HG03571 (cell line): ENCODE measurements around the gene DNAJB14.

ENCODE experiments used
- ATAC-seq: cut with Tn5 transposase; IDR thresholded peaks from one replicate; pipeline ENCODE4 v1.9.1; 2021; ENCODE audit not compliant: unreplicated experiment

The DNAJB14 gene

DNA sequence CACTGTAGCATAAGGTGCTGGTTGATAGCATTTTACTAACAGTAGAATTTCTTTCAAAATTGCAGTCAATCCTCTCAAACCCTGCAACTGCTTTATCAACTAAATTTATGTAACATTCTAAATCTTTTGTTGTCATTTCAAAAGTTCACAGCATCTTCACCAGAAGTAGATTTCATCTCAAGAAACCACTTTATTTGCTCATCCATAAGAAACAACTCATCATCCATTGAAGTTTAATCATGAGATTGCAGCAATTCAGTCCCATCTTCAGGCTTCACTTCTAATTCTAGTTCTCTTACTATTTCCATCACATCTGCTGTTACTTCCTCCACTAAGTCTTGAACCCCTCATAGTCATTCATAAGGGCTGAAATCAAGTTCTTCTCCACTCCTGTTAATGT, 73.8 kb downstream of the DNAJB14 start:
- ATAC-seq, result no peak

DNA sequence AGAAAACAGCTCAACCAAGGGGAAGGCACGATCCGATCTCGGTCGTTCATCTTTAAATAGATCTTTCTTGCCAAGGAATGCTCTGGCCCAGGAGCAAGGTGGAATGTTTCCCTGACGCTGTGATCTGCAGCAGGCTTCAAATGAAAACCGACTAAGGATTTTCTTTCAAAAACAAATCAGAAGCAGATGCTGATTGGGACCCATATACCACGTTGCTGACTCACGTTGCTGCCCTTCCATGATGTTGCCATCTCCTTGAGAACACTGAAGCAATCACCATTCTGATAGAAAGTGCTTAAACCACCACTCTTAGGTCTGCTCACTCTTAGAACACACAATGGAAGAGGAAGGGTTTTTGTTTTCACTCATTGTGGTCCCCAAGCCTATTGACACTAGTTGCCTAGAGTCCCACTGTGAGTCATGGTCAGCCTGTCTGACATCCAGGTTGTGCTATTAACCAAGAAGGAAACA, 78.3 kb downstream of the DNAJB14 start:
- ATAC-seq, result no peak

DNA sequence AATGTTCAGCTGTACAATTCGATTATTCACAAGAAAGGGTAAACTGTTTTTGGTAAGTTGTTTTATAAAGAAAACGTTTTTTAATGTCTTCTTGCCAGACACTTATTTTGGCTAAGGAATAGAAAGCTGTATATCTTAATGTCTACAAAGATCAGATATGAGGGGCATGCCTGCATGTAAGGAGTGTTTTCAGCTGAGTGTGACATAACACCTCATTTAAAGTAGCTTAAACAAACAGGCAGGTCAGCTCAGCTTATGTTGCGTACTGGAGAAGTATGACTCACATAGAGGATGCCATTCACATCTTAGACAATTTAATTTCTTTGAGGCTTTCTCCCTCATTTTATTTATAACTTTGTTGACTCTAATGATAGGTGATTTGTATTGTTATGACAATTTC, 82.6 kb downstream of the DNAJB14 start:
- no peak for ATAC-seq

DNA sequence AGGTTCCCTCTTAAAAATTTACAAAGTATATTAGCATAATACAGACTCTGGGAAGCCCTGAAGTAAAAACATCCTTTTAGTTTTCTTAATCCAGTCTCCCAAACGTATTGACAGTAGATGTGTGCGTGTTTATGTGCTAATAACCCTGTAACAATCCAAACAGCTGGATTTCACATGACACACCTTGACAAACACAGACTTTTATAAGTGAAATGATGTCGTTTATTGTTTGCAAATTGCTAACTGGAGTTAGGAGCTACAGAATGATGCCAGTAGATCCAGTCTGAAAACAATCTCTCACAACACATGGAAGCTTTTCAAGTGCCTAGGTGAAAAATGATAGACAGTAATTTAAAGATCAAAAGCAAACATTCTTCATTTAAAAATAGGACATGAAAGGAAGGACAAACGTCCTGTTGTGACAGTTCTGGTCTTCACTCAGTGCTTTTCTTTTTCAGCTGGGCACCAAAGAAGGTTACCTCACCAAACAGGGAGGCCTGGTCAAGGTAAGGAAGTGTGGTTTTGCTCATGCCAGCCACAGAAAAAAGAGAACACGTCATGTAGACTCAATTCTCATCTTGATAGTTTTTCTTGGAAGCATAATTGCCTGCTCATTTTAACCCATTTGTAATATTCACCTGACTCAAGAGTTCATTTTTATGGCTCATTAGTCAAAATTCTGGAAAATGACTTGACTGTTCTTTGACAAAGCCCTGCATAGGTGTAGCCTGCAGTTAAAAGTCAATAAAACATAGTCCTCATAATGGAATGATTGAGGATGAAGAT, 85.1 kb downstream of the DNAJB14 start:
- no peak for ATAC-seq

DNA sequence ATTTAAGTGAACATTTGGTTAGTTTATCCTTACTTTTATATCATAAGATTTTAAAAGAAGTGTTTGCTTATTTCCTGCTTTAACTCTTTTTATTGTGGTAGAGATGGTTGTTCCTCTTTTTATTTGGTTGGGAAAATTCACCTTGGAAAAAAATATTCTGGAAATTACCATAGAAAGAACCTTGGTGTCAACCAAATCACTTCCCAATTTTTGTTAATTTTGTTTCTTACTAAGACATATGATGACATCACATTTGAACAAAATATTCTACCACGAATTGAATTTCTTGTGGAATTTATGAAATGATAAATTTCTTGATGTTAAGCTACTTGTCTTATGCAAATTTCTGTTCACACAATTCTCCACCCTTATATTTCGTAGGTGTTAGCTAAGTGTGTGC, 85.9 kb downstream of the DNAJB14 start:
- ATAC-seq, result no peak

DNA sequence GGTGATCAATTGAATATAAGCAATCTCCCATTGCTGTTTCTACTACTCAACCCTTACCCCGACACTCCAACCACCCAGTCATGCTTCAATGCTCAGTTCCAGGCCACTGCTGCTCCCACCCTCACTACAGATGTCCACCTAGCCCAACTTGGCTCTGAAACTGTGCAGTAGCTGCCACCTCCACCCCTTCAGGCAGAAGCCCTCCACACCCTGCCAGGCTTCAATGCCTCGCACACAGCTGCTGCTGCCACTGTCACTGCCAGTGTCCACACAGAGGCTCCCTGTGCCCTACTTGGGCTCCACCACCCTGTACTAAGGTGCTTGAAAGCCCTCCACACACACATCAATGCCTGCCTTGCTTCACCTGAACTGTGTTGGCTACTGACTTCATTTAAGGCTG, 86.8 kb downstream of the DNAJB14 start:
- peak; percentile 54 for ATAC-seq

DNA sequence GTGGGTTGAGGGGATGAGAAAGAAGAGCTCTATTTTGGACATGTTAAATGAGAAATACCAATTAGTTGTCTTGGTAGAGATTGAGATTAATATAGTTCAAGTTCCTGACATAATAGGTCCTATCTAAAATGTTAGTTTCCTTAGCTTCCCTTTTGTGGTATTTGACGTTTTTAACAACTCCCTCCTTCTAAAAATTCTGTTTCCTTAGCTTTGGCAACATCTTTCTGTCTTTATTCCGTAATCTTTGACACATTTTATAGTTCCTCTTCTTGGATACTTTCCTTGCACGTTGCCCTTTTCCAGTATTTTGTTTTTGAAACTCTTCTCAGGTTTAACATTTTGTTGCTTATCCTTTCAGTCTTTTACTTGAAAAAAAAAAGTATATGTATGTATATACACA, 89.1 kb downstream of the DNAJB14 start:
- ATAC-seq, result no peak

DNA sequence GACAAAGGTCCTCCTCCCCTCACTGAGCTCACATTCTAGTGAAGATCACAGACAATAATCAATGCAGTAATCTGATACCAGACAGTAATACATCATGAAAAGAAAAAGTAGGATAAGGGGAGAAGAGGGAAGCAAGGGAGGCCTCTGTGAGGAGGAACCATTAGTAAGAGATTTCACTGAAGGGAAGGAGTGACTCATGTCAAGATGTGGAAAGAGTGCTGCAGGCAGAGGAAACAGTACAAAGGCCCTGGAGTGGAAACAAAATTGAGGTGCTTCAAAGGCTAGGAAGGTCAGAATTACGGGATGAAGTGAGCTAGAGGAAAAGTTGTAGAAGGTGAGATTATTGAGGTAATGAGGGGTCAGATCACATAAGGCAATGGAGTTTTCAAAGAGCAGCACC, 90.3 kb downstream of the DNAJB14 start:
- ATAC-seq, result no peak

DNA sequence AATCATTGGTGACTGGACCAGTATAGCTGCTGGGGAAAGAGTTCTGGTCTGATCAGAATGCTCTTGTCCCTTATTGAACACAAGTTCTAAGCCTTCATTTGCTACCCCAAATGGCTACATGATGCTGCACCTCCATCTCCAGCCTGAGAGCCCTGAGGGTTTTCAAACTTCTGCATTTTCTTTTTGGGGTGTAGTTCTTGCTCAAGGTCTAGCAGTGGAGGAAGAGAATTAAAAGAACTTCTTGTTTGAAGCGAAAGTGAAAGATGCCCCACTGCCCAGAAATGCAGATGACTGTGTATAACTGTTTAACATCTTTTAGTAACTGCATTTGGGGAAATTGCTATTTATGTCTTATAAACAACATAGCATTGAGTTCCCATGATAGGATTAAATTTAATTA, 90.7 kb downstream of the DNAJB14 start:
- ATAC-seq, result peak; percentile 25

DNA sequence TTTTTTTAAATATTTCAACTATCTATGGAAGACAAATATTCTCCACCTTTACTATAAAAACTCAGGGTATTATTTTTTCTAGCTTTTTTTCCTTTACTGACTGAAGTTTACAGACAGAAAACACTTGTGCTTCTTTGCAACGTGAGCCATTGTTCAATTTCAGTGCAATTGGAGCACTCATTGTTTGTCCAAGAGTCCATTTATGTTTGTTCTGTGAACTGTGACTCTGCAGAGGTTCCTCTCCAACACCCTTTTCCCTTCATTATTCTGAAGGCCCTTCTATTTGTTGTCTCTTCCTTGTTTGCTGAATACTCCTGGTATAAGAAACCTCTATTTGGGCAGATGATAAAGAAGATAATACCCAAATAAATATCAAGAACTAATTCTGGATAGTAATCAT, 92.4 kb downstream of the DNAJB14 start:
- no peak for ATAC-seq

DNA sequence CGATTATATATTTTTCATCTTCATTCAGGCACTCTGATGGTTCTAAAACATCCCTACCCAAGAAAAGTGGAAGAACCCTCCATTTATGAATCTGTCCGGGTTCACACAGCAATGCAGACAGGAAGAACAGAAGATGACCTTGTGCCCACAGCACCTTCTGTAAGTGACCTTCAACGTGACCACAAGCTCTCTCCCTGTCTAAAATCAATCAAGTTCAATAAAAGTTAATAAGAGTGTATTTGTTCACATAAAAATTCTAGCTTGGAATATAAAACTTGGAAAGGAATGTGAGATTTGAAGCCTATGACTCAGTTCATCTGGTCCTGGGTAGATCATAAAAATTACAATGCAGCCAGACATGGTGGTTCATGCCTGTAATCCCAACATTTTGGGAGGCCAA, 93.2 kb downstream of the DNAJB14 start:
- ATAC-seq, result no peak

DNA sequence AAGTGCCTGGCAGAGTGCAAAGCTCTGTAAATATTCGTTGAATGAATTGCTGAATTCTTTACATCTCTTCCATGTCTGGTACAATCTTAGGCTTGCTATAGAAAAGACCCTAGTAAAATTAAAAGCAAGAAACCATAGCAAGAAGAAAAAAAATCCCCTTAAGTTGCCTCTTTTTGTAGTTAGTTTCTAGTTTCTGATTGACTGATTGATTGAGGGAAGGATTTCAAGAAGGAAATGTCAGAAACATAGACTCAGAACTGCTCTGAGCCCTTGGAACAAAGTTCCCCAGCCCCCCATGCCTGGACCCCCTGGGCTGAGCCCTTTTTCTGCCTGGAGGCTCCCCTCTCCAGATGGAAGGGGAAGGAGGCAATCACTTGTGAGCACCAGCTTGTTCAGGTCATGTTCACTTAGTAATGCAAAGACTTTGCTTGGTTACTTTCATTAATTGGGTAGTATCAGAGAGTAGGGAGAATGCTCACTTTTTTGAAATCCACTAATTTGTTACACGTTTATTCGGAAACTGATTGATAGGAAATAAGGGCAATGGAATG, 94.1 kb downstream of the DNAJB14 start:
- no peak for ATAC-seq

DNA sequence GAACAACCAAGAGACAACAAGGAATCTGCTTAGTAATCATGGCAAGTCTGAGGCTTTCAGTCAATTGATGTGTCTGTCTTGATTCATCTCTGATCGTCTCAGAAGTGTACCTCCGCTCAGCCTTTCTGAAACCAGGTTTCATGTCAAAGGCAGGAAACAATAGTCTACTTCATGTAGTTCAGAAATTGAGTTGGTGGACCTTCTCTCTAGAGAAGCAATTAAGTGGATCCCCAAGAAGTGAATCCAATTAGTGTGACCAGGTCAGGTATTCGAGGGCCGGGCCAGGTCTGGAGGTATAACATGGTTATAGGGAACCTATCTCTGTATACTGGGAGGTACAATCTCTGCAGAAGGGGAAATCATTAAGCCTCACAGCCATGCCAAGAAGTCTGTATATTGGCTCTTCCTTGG, 97.8 kb downstream of the DNAJB14 start:
- ATAC-seq, result peak; percentile 39

DNA sequence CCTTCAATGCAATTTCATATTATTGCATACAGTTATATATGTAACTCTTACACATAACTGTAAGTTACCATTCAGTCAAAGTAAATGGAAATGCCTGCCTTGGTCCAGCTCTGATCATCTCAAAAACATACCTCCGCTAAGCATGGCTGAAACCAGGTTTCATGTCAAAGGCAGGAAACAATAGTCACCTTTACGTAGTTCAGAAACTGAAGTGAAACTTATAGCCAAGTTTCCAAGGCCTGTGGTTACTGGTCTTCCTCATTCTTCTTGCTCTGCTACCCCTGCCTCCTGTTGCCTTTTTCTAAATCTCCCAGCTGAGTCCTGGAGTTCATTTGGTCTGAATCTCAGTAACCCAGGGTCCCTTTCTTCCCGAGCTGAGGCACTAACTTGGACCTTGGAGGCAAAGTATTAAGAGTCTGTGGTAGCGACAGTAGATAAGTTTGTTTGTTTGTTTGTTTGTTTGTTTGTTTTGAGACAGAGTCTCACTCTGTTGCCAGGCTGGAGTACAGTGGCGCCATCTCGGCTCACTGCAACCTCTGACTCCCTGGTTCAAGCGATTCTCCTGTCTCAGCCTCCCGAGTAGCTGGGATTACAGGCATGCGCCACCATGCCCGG, 98.9 kb downstream of the DNAJB14 start:
- peak; percentile 56 for ATAC-seq

DNA sequence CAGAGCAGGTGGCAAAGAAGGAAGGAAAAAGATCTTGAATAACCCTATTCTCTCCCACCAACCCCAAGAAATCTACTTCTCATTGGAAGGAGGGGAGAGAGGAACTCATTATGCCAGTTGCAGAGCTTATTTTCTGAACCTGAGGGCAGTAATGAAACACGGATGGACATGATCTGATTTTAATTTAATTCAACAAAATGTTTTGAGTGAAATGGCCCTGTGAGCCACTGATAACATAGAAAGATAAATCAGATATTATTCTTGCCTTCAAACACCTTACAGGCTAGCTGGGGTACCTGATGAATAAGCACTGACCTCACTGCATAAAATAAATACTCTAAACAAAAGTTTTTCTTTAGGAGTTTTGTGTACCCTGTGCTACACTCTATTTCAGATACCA, 99.5 kb downstream of the DNAJB14 start:
- ATAC-seq, result no peak
